ENCODE results near the gene CSNK1G3. TPM values are rescaled to one million over a fixed set of nuclear protein-coding genes. Genes with fewer than 3 reads are reported as not detected.

The CSNK1G3 gene
- total RNA-seq, 2 donors from 2014 or later = 18.4 to 50.2 TPM

DNA sequence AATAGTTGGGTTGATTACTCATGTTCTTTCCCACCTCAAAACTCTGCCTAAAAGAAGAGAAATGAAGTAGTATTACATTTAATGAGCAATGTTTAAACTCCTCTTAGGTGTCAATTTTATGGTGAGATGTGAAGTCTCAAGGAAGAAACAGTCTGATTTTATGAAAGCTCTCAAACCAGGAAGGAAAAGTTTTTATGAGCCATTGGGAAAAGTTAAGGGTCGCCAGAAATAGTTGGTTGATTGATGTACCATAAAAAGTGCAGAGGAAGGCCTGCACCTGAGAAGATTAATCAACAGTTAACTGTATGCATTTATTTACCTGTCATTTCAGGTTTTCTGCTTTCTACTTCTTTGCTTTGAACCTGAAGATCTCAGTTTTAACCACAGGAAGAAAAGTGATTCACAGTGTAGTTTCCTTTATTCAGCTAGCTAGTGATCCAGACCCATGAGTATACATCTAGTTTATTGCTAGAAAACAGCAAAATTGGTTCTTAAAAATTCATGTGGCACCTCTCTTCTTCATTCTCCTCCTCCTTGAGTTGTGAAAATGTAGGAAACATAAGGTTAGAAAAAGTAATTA lies 133.1 kb downstream of the CSNK1G3 start:
- Histone ChIP-seq H3K9me3 (no peaks in the 10 kb centered on the region), H3K27ac (no peak overlapping the region), H3K4me3 (no peak overlapping the region), H3K36me3 (no peaks in the 10 kb centered on the region), H3K27me3 (replicated peaks; ENCODE audit: insufficient read depth) (no peaks in the 10 kb centered on the region), H3K4me1 (ENCODE audit: control insufficient read depth in 1 of 2, low read depth in 2 of 2) (no peaks in the 10 kb centered on the region)
- DNase-seq (ENCODE audit: low spot score) = no peak
- TF ChIP-seq, protein P1, sequence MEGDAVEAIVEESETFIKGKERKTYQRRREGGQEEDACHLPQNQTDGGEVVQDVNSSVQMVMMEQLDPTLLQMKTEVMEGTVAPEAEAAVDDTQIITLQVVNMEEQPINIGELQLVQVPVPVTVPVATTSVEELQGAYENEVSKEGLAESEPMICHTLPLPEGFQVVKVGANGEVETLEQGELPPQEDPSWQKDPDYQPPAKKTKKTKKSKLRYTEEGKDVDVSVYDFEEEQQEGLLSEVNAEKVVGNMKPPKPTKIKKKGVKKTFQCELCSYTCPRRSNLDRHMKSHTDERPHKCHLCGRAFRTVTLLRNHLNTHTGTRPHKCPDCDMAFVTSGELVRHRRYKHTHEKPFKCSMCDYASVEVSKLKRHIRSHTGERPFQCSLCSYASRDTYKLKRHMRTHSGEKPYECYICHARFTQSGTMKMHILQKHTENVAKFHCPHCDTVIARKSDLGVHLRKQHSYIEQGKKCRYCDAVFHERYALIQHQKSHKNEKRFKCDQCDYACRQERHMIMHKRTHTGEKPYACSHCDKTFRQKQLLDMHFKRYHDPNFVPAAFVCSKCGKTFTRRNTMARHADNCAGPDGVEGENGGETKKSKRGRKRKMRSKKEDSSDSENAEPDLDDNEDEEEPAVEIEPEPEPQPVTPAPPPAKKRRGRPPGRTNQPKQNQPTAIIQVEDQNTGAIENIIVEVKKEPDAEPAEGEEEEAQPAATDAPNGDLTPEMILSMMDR (IDR thresholded peaks at IDR 0.05) = no peak
- no peak for ATAC-seq (ENCODE audit: insufficient number of reproducible peaks, low FRiP score, low read depth)

DNA sequence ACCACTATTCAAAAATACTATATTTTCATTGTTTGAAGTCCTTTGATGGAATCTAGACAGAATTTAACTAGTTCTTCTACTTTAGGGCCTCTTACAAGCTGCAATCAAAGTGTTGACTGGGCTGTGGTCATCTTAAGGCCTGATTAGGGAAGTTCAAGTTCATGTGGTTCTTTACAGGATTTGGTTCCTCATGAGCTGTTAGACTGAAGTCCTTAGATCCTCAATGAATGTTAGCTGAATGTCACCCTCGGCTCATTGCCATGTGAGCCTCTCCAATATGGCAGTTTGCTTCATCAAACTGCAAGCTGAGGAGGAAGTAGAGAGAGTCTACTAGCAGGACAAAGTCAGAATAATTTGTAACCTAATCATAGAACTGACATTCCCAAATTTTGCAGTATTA lies 135.1 kb downstream of the CSNK1G3 start:
- Histone ChIP-seq H3K4me1 (ENCODE audit: control insufficient read depth in 1 of 2, low read depth in 2 of 2) (no peaks in the 10 kb centered on the region), H3K36me3 (no peaks in the 10 kb centered on the region), H3K4me3 (no peak overlapping the region), H3K27me3 (replicated peaks; ENCODE audit: insufficient read depth) (no peaks in the 10 kb centered on the region), H3K9me3 (no peaks in the 10 kb centered on the region), H3K27ac (no peak overlapping the region)
- no peak for ATAC-seq (ENCODE audit: insufficient number of reproducible peaks, low FRiP score, low read depth)
- TF ChIP-seq, protein P1 (IDR thresholded peaks at IDR 0.05) = no peak
- DNase-seq (ENCODE audit: low spot score) = no peak

DNA sequence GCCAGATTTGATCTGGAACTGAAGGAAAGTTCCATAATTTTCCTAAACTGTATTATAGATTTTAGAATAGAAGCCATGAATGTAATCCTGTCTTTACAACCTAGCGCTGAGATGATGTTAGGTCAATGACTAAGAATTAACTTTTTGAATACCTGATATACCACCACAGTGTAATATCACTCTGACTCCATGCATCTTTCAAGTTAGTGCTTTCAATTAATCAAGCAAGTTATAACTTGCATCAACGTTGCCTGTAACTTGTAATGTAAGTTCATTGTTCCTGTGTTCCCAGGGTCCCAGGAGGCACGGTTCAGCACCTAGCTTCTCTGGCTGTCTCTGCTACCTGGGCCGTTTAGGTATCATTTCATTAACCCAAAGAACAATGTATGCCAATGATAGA lies 139.3 kb downstream of the CSNK1G3 start:
- ATAC-seq (ENCODE audit: insufficient number of reproducible peaks, low FRiP score, low read depth) = no peak

DNA sequence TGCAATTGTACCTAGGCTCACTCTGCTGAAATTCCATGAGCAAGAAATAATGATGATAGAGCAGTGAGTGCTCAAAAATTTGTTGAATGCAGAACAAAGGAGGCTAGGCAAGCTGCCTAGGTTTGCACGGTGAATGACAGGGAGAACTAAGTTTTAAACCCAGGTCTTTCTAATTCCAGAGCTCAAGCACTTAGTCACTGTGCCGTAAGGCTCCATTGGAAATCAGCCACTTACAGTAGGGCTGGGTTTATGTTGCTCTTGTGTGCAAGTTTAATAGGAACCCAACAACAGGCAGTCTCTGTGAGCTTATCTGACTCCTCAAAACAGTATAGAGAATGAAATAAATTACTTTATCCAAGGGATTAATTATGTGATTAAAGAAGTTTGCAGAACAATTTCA lies 147.0 kb downstream of the CSNK1G3 start:
- DNase-seq (ENCODE audit: low spot score) = no peak
- ATAC-seq (ENCODE audit: insufficient number of reproducible peaks, low FRiP score, low read depth) = no peak
- H3K4me3 ChIP-seq = no peak overlapping the region
- no peaks in the 10 kb centered on the region for H3K9me3 ChIP-seq
- H3K4me1 ChIP-seq (ENCODE audit: control insufficient read depth in 1 of 2, low read depth in 2 of 2) = peaks cover 0 to 8% of the 10 kb centered on the region in 2 donors
- TF ChIP-seq, protein P1 (IDR thresholded peaks at IDR 0.05) = no peak
- H3K36me3 ChIP-seq = no peaks in the 10 kb centered on the region
- no peak overlapping the region for H3K27ac ChIP-seq
- H3K27me3 ChIP-seq (replicated peaks; ENCODE audit: insufficient read depth) = no peaks in the 10 kb centered on the region

More for the DNA sequence above, 139.3 kb downstream of the CSNK1G3 start:
- H3K9me3 ChIP-seq = no peaks in the 10 kb centered on the region
- H3K36me3 ChIP-seq = no peaks in the 10 kb centered on the region
- H3K27ac ChIP-seq = no peak overlapping the region
- H3K4me3 ChIP-seq = no peak overlapping the region
- DNase-seq (ENCODE audit: low spot score) = no peak
- no peaks in the 10 kb centered on the region for H3K27me3 ChIP-seq (replicated peaks; ENCODE audit: insufficient read depth)
- H3K4me1 ChIP-seq (ENCODE audit: control insufficient read depth in 1 of 2, low read depth in 2 of 2) = no peaks in the 10 kb centered on the region
- TF ChIP-seq, protein P1 (IDR thresholded peaks at IDR 0.05) = no peak

DNA sequence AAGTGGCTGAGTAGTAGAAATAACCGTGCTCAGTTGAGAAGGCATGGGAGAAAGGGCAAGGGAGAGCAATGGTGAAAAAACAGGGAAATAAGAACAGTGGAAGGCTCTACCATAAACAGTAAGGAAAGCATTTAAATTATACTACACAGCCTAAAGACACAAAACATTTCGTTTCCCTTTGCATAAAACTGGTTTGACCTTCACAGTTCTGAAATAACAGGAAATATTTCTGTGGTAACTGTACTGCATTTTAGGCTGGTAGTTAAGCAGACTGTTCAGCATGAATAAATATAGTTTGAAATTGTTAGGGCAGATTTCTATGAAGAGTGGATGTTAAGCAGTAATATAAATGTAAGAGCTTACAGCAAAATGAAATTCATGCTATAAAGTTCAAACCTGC lies 147.5 kb downstream of the CSNK1G3 start:
- H3K9me3 ChIP-seq = peaks cover under 1% of the 10 kb centered on the region
- no peak overlapping the region for H3K27ac ChIP-seq
- TF ChIP-seq, protein P1 (IDR thresholded peaks at IDR 0.05) = no peak
- no peaks in the 10 kb centered on the region for H3K27me3 ChIP-seq (replicated peaks; ENCODE audit: insufficient read depth)
- H3K4me1 ChIP-seq (ENCODE audit: control insufficient read depth in 1 of 2, low read depth in 2 of 2) = peaks cover 0 to 8% of the 10 kb centered on the region in 2 donors
- ATAC-seq (ENCODE audit: insufficient number of reproducible peaks, low FRiP score, low read depth) (no peak), DNase-seq (ENCODE audit: low spot score) (no peak)
- H3K36me3 ChIP-seq = no peaks in the 10 kb centered on the region
- no peak overlapping the region for H3K4me3 ChIP-seq
